Upper lobe of left lung (tissue), 6 donors: ENCODE measurements around the gene POU2F3. TPM values are rescaled to one million over a fixed set of nuclear protein-coding genes. Genes with fewer than 3 reads are reported as not detected.

ENCODE experiments used
- ATAC-seq, 2 donors: fragments of 200-7000 bp; cut with Tn5 transposase; one replicate each; pipeline ENCODE4 v1.9.1; 2022; ENCODE audit warnings: mild to moderate bottlenecking in 2 of 2, moderate library complexity in 2 of 2; ENCODE audit not compliant: low FRiP score in 2 of 2
- DNase-seq, 2 donors: peaks; one replicate each; pipeline ENCODE4 v3.0.0-alpha.2; 2019 to 2020
- H3K27ac ChIP-seq, 4 donors: fragments of 200-600 bp; sonication (generic); one replicate each; pipeline ENCODE4 v1.5.1; 2016 to 2019
- H3K27me3 ChIP-seq, 4 donors: fragments of 200-600 bp; sonication (generic); one replicate each; pipeline ENCODE4 v1.5.1; 2017 to 2019
- H3K36me3 ChIP-seq, 4 donors: fragments of 200-600 bp; sonication (generic); one replicate each; pipeline ENCODE4 v1.5.1; 2016 to 2019
- H3K4me1 ChIP-seq, 4 donors: fragments of 200-600 bp; sonication (generic); one replicate each; pipeline ENCODE4 v1.5.1; 2018 to 2019
- H3K4me3 ChIP-seq, 4 donors: fragments of 200-600 bp; sonication (generic); one replicate each; pipeline ENCODE4 v1.5.1; 2017 to 2019; ENCODE audit warnings: mild to moderate bottlenecking in 2 of 4, moderate library complexity in 1 of 4
- H3K9me3 ChIP-seq, 4 donors: fragments of 200-600 bp; sonication (generic); one replicate each; pipeline ENCODE4 v1.5.1; 2018 to 2019
- CTCF ChIP-seq, 6 experiments: fragments of 450-650 bp in 4 of 6; fragments of 200-600 bp in 2 of 6; sonication (generic) in 2 of 6; IDR thresholded peaks; one replicate each; pipeline ENCODE4 v1.5.1; 2016 to 2019; ENCODE audit warnings: antibody characterized with exemption in 6 of 6
- EP300 ChIP-seq, 4 donors: sonication (generic); formaldehyde crosslinking; IDR thresholded peaks; one replicate each; pipeline ENCODE4 v1.5.1; 2017; ENCODE audit warnings: antibody characterized with exemption in 4 of 4, control low read depth in 2 of 4
- POLR2A ChIP-seq, 4 donors: fragments of 450-650 bp; IDR thresholded peaks; one replicate each; pipeline ENCODE4 v1.5.1; 2016 to 2017; ENCODE audit warnings: antibody characterized with exemption in 4 of 4, mild to moderate bottlenecking in 2 of 4
- POLR2AphosphoS5 ChIP-seq, 2 donors: sonication (generic); formaldehyde crosslinking; IDR thresholded peaks; one replicate each; pipeline ENCODE4 v1.5.1; 2017; ENCODE audit warnings: antibody characterized with exemption in 2 of 2
- WGBS, 2 donors: methylation state at CpG; one replicate each; pipeline ENCODE4 v1.1.5; 2017 to 2018; 5-methylcytosine and 5-hydroxymethylcytosine counted together
- total RNA-seq, 6 donors: library from RNA; depleted of rRNA in 4 of 6; stranded (reverse); fragments of >200 nt in 4 of 6; gene quantifications; one replicate each; pipeline versions ENCODE4 v1.1.0 to v1.2.1, GENCODE V29; 2016 to 2021
- donor health status: DM: no; HTN: no; CAD: no; lungs with moderate emphysema.
- donor health status: DM: no; HTN: yes; CAD: no; lungs with severe emphysema.

POU2F3 gene
- total RNA-seq, 6 donors from 2014 or later, result 1.7 to 21.0 (median 3.5) TPM

- no peak for ATAC-seq
- no peaks in the 10 kb centered on the region for H3K27me3 ChIP-seq
- no peaks in the 10 kb centered on the region for H3K36me3 ChIP-seq
- no peaks in the 10 kb centered on the region for H3K4me1 ChIP-seq
- WGBS, 2 donors, result 83 to 86% methylated on average over 5 to 7 of the region's 7 CpGs
- H3K9me3 ChIP-seq, result no peaks in the 10 kb centered on the region
- H3K4me3 ChIP-seq, result no peak overlapping the region
- TF ChIP-seq CTCF (IDR thresholded peaks at IDR 0.05) (no peak), POLR2AphosphoS5 (IDR thresholded peaks at IDR 0.05) (no peak), EP300 (IDR thresholded peaks at IDR 0.05) (no peak), POLR2A (IDR thresholded peaks at IDR 0.05) (no peak)
- DNase-seq, result no peak
- H3K27ac ChIP-seq, result no peak overlapping the region
Observed at GRCh38 chr11:120259988-120260565, 20.1 kb downstream of the POU2F3 start.

GRCh38 chr11:120260616-120261015 is 20.7 kb downstream of the POU2F3 start:
- no peak for TF ChIP-seq EP300 (IDR thresholded peaks at IDR 0.05)
- WGBS, 2 donors, result 96 to 100% methylated on average over 7 of the region's 7 CpGs

GRCh38 chr11:120261321-120261720 is 21.4 kb downstream of the POU2F3 start:
- H3K27ac ChIP-seq, result no peak overlapping the region
- no peak overlapping the region for H3K4me3 ChIP-seq
- DNase-seq (no peak), ATAC-seq (no peak)
- TF ChIP-seq POLR2AphosphoS5 (IDR thresholded peaks at IDR 0.05) (no peak), POLR2A (IDR thresholded peaks at IDR 0.05) (no peak), EP300 (IDR thresholded peaks at IDR 0.05) (no peak), CTCF (IDR thresholded peaks at IDR 0.05) (no peak)
- H3K9me3 ChIP-seq, result no peaks in the 10 kb centered on the region
- no peaks in the 10 kb centered on the region for H3K36me3 ChIP-seq
- H3K27me3 ChIP-seq, result no peaks in the 10 kb centered on the region
- H3K4me1 ChIP-seq, result no peaks in the 10 kb centered on the region

More at GRCh38 chr11:120260616-120261015, 20.7 kb downstream of the POU2F3 start:
- ATAC-seq (no peak), DNase-seq (no peak)
- Histone ChIP-seq H3K36me3 (no peaks in the 10 kb centered on the region), H3K9me3 (no peaks in the 10 kb centered on the region), H3K27ac (no peak overlapping the region), H3K4me3 (no peak overlapping the region), H3K4me1 (no peaks in the 10 kb centered on the region), H3K27me3 (no peaks in the 10 kb centered on the region)

- 61 to 88% methylated on average over 3 of the region's 3 CpGs for WGBS, 2 donors
- ATAC-seq (no peak), DNase-seq (no peak)
- no peaks in the 10 kb centered on the region for H3K9me3 ChIP-seq
- no peaks in the 10 kb centered on the region for H3K4me1 ChIP-seq
- H3K27me3 ChIP-seq, result no peaks in the 10 kb centered on the region
- no peak overlapping the region for H3K4me3 ChIP-seq
- no peak for TF ChIP-seq CTCF (IDR thresholded peaks at IDR 0.05)
- no peak overlapping the region for H3K27ac ChIP-seq
- H3K36me3 ChIP-seq, result no peaks in the 10 kb centered on the region
Observed at GRCh38 chr11:120261931-120262330, 22.0 kb downstream of the POU2F3 start.

- Histone ChIP-seq H3K27me3 (no peaks in the 10 kb centered on the region), H3K36me3 (no peaks in the 10 kb centered on the region), H3K27ac (no peak overlapping the region), H3K4me3 (no peak overlapping the region), H3K4me1 (no peaks in the 10 kb centered on the region), H3K9me3 (no peaks in the 10 kb centered on the region)
- ATAC-seq (no peak), DNase-seq (no peak)
- WGBS, 2 donors, result 70 to 78% methylated on average over 2 of the region's 2 CpGs
- TF ChIP-seq POLR2AphosphoS5 (IDR thresholded peaks at IDR 0.05), result no peak
- TF ChIP-seq EP300 (IDR thresholded peaks at IDR 0.05), result no peak
- TF ChIP-seq POLR2A (IDR thresholded peaks at IDR 0.05), result no peak
- no peak for TF ChIP-seq CTCF (IDR thresholded peaks at IDR 0.05)
Observed at GRCh38 chr11:120267319-120267718, 27.4 kb downstream of the POU2F3 start.
